SU-DHL-6 (cell line): ENCODE data around the gene KLHL29.

ENCODE experiments used
- H2AFZ ChIP-seq: fragments of 200-600 bp; sonication (generic); 2 replicates; pipeline ENCODE4 v1.6.1; 2014; ENCODE audit warnings: low read depth, mild to moderate bottlenecking, moderate library complexity, mixed read lengths, antibody characterized with exemption, low read length; ENCODE audit not compliant: severe bottlenecking
- H3F3A ChIP-seq: fragments of 200-600 bp; shearing (Covaris generic); 2 replicates; pipeline ENCODE4 v1.6.0; 2016; ENCODE audit warnings: antibody characterized with exemption, mild to moderate bottlenecking; ENCODE audit not compliant: insufficient read depth
- H3K27ac ChIP-seq: fragments of 200-600 bp; sonication (generic); 2 replicates; pipeline ENCODE4 v1.5.1; 2016; ENCODE audit warnings: low read depth, mild to moderate bottlenecking, low read length, moderate library complexity, mixed read lengths
- H3K27me3 ChIP-seq: fragments of 200-600 bp; sonication (generic), shearing (Covaris generic); 2 replicates; pipeline ENCODE4 v1.6.0; 2014; ENCODE audit warnings: mild to moderate bottlenecking, low read length
- H3K36me3 ChIP-seq: fragments of 200-600 bp; sonication (generic); 2 replicates; pipeline ENCODE4 v1.6.1; 2014; ENCODE audit warnings: mild to moderate bottlenecking, low read length, mixed read lengths
- H3K4me2 ChIP-seq: fragments of 300-600, 200-600 bp; shearing (Covaris generic), sonication (generic); 2 replicates; pipeline ENCODE4 v1.6.0; 2014; ENCODE audit warnings: low read length, low read depth, mild to moderate bottlenecking; ENCODE audit not compliant: poor library complexity, severe bottlenecking
- H3K4me3 ChIP-seq: fragments of 200-600 bp; sonication (generic); 2 replicates; pipeline ENCODE4 v1.5.1; 2014; ENCODE audit warnings: antibody characterized with exemption, low read length, mild to moderate bottlenecking, mixed read lengths; ENCODE audit not compliant: insufficient read depth, poor library complexity, severe bottlenecking
- H3K79me2 ChIP-seq: fragments of 200-600 bp; sonication (generic); 2 replicates; pipeline ENCODE4 v1.6.1; 2014; ENCODE audit warnings: mild to moderate bottlenecking, low read length, moderate library complexity; ENCODE audit not compliant: insufficient read depth
- H3K9ac ChIP-seq: fragments of 200-600 bp; sonication (generic); 2 replicates; pipeline ENCODE4 v1.7.0; 2014; ENCODE audit warnings: mild to moderate bottlenecking, low read length
- H3K9me2 ChIP-seq: fragments of 200-600 bp; sonication (generic); replicated peaks from 2 replicates; pipeline ENCODE4 v1.6.1; 2014; ENCODE audit warnings: low read length; ENCODE audit not compliant: insufficient read depth
- H3K9me3 ChIP-seq: fragments of 200-600 bp; sonication (generic); 2 replicates; pipeline ENCODE4 v1.6.1; 2014; ENCODE audit warnings: low read length, mixed read lengths; ENCODE audit not compliant: insufficient read depth
- H4K20me1 ChIP-seq: fragments of 200-600 bp; sonication (generic); 2 replicates; pipeline ENCODE4 v1.6.1; 2014; ENCODE audit warnings: low read depth, mild to moderate bottlenecking, antibody characterized with exemption, low read length, moderate library complexity, mixed read lengths
- CTCF ChIP-seq: fragments of 200-600 bp; sonication (generic); IDR thresholded peaks from one replicate; pipeline ENCODE4 v1.5.1; 2017; ENCODE audit warnings: antibody characterized with exemption, mild to moderate bottlenecking, low read length, moderate library complexity; ENCODE audit not compliant: insufficient read depth, poor library complexity, severe bottlenecking
- EZH2phosphoT487 ChIP-seq: fragments of 200-600 bp; sonication (generic), shearing (Covaris generic); conservative IDR thresholded peaks from 2 replicates; pipeline ENCODE4 v1.6.1; 2018; ENCODE audit warnings: mild to moderate bottlenecking, antibody characterized with exemption, low read length, moderate library complexity, mixed read lengths

The KLHL29 gene

GRCh38 chr2:23528690-23529089 lies 143.7 kb downstream of the KLHL29 start:
- Histone ChIP-seq H3K9me3 (no peaks in the 10 kb centered on the region), H3K4me2 (no peak overlapping the region), H3K27ac (no peak overlapping the region), H3K9me2 (no peaks in the 10 kb centered on the region), H3K27me3 (no peaks in the 10 kb centered on the region), H2AFZ (no peak overlapping the region), H3K79me2 (no peaks in the 10 kb centered on the region), H3K36me3 (no peaks in the 10 kb centered on the region), H3K4me3 (no peak overlapping the region), H3F3A (no peaks in the 10 kb centered on the region), H4K20me1 (no peaks in the 10 kb centered on the region), H3K9ac (no peak overlapping the region)
- TF ChIP-seq CTCF (no peak), EZH2phosphoT487 (no peak)

GRCh38 chr2:23529659-23530058 lies 144.7 kb downstream of the KLHL29 start:
- no peak overlapping the region for H3K4me2 ChIP-seq
- H4K20me1 ChIP-seq = no peaks in the 10 kb centered on the region
- no peaks in the 10 kb centered on the region for H3K9me3 ChIP-seq
- no peaks in the 10 kb centered on the region for H3K27me3 ChIP-seq
- no peak overlapping the region for H3K9ac ChIP-seq
- H3K4me3 ChIP-seq = no peak overlapping the region
- no peaks in the 10 kb centered on the region for H3K79me2 ChIP-seq
- H3F3A ChIP-seq = no peaks in the 10 kb centered on the region
- TF ChIP-seq CTCF (no peak), EZH2phosphoT487 (no peak)
- H3K27ac ChIP-seq = no peak overlapping the region
- H3K9me2 ChIP-seq = no peaks in the 10 kb centered on the region
- H2AFZ ChIP-seq = no peak overlapping the region
- no peaks in the 10 kb centered on the region for H3K36me3 ChIP-seq

GRCh38 chr2:23530206-23530908 lies 145.4 kb downstream of the KLHL29 start:
- Histone ChIP-seq H3K79me2 (no peaks in the 10 kb centered on the region), H3K4me3 (no peak overlapping the region), H3K27ac (no peak overlapping the region), H4K20me1 (no peaks in the 10 kb centered on the region), H3K9ac (no peak overlapping the region), H3F3A (no peaks in the 10 kb centered on the region), H3K4me2 (no peak overlapping the region), H3K9me2 (no peaks in the 10 kb centered on the region), H2AFZ (no peak overlapping the region), H3K27me3 (no peaks in the 10 kb centered on the region), H3K9me3 (no peaks in the 10 kb centered on the region), H3K36me3 (no peaks in the 10 kb centered on the region)
- TF ChIP-seq CTCF = no peak
- TF ChIP-seq EZH2phosphoT487 = no peak
